ENCODE data around the gene HCN4.
"Not testable (repeated sequence)": the region's sequence is repeated elsewhere in the genome, so short reads cannot be mapped to it uniquely, and the experiment has no call there.

HCN4 gene

GRCh38 chr15:73323374-73323955 is 45.3 kb downstream of the HCN4 start:
- DNase-seq: no peak

- no peak for DNase-seq
These were observed 45.9 kb downstream of the HCN4 start for GRCh38 chr15:73322665-73323373.

GRCh38 chr15:73321496-73322450 is 47.0 kb downstream of the HCN4 start:
- DNase-seq: no peak

- no peak for DNase-seq
These were observed 48.1 kb downstream of the HCN4 start for GRCh38 chr15:73320619-73321180.

GRCh38 chr15:73319460-73320245 is 49.1 kb downstream of the HCN4 start:
- DNase-seq: no peak

- DNase-seq: no peak
These were observed 50.1 kb downstream of the HCN4 start for GRCh38 chr15:73318463-73319351.

- DNase-seq: no peak
These were observed 50.9 kb downstream of the HCN4 start for GRCh38 chr15:73317651-73318462.

- DNase-seq: no peak
These were observed 54.9 kb downstream of the HCN4 start for GRCh38 chr15:73313861-73314260.

- DNase-seq: no peak
These were observed 60.5 kb downstream of the HCN4 start for GRCh38 chr15:73308305-73308704.

- DNase-seq: peak; percentile 38
These were observed 63.2 kb downstream of the HCN4 start for GRCh38 chr15:73305331-73306211.

GRCh38 chr15:73303636-73304035 is 65.1 kb downstream of the HCN4 start:
- DNase-seq: no peak

- not testable (repeated sequence) for DNase-seq
These were observed 68.5 kb downstream of the HCN4 start for GRCh38 chr15:73300286-73300685.

- DNase-seq: no peak
These were observed 70.1 kb downstream of the HCN4 start for GRCh38 chr15:73298522-73299245.

GRCh38 chr15:73296609-73297353 is 72.0 kb downstream of the HCN4 start:
- no peak for DNase-seq

- no peak for DNase-seq
These were observed 73.0 kb downstream of the HCN4 start for GRCh38 chr15:73295630-73296286.

- DNase-seq: no peak
These were observed 75.0 kb downstream of the HCN4 start for GRCh38 chr15:73293773-73294172.

GRCh38 chr15:73291441-73291840 is 77.3 kb downstream of the HCN4 start:
- DNase-seq: no peak
